ENCODE results near the gene FHOD3. TPM values are rescaled to one million over a fixed set of nuclear protein-coding genes. Genes with fewer than 3 reads are reported as not detected.

FHOD3 gene
- total and polyA plus RNA-seq, 4 donors: 0.57 to 1.3 (median 1.2) TPM; not detected in 1

- Histone ChIP-seq H3K27ac (ENCODE audit: low read depth in 1 of 2, low read length in 2 of 2) (no peak overlapping the region), H3K4me3 (ENCODE audit: low read depth in 1 of 3, low read length in 3 of 3) (no peak overlapping the region), H3K27me3 (ENCODE audit: control insufficient read depth in 4 of 4, insufficient read depth in 4 of 4, low read length in 3 of 4) (peaks cover 0 to 3% (median 1%) of the 10 kb centered on the region in 4 donors), H3K9ac (ENCODE audit: low read depth in 1 of 2, low read length in 2 of 2) (no peak overlapping the region), H3K9me3 (ENCODE audit: control insufficient read depth in 4 of 4, low read length in 3 of 4) (no peaks in the 10 kb centered on the region), H3K36me3 (ENCODE audit: control insufficient read depth in 4 of 4, insufficient read depth in 3 of 4, low read depth in 1 of 4, low read length in 3 of 4) (no peaks in the 10 kb centered on the region), H3K4me1 (ENCODE audit: control insufficient read depth in 4 of 4, insufficient read depth in 4 of 4, low read length in 3 of 4) (no peaks in the 10 kb centered on the region)
- no peak for TF ChIP-seq FOXA1 (IDR thresholded peaks at IDR 0.05)
- TF ChIP-seq JUND (IDR thresholded peaks at IDR 0.05): no peak
- no peak for TF ChIP-seq RAD21 (IDR thresholded peaks at IDR 0.05)
- no peak for TF ChIP-seq ZBTB33 (IDR thresholded peaks at IDR 0.05)
- no peak for TF ChIP-seq FOXA2 (IDR thresholded peaks at IDR 0.05)
- TF ChIP-seq RXRA (IDR thresholded peaks at IDR 0.05): no peak
- WGBS: 53% methylated on average over 6 of the region's 6 CpGs
- no peak for DNase-seq (ENCODE audit: low spot score)
These were observed 353.4 kb downstream of the FHOD3 start for GRCh38 chr18:36650906-36651305.

- Histone ChIP-seq H3K27ac (ENCODE audit: low read depth in 1 of 2, low read length in 2 of 2) (no peak overlapping the region), H3K27me3 (ENCODE audit: control insufficient read depth in 4 of 4, insufficient read depth in 4 of 4, low read length in 3 of 4) (peaks cover 0 to 3% (median 1%) of the 10 kb centered on the region in 4 donors), H3K9ac (ENCODE audit: low read depth in 1 of 2, low read length in 2 of 2) (no peak overlapping the region), H3K4me1 (ENCODE audit: control insufficient read depth in 4 of 4, insufficient read depth in 4 of 4, low read length in 3 of 4) (no peaks in the 10 kb centered on the region), H3K36me3 (ENCODE audit: control insufficient read depth in 4 of 4, insufficient read depth in 3 of 4, low read depth in 1 of 4, low read length in 3 of 4) (no peaks in the 10 kb centered on the region), H3K9me3 (ENCODE audit: control insufficient read depth in 4 of 4, low read length in 3 of 4) (no peaks in the 10 kb centered on the region), H3K4me3 (ENCODE audit: low read depth in 1 of 3, low read length in 3 of 3) (no peak overlapping the region)
- no peak for DNase-seq (ENCODE audit: low spot score)
- 83% methylated on average over 10 of the region's 10 CpGs for WGBS
- TF ChIP-seq NR2F2 (IDR thresholded peaks at IDR 0.05): no peak
- TF ChIP-seq HNF4G (IDR thresholded peaks at IDR 0.05): no peak
- TF ChIP-seq JUND (IDR thresholded peaks at IDR 0.05): no peak
- no peak for TF ChIP-seq CTCF (IDR thresholded peaks at IDR 0.05; ENCODE audit: low read depth, low read length, missing input control)
- TF ChIP-seq TAF1 (conservative IDR thresholded peaks at IDR 0.05): no peak
- TF ChIP-seq HNF4A (conservative IDR thresholded peaks at IDR 0.05): no peak
- no peak for TF ChIP-seq SP1 (IDR thresholded peaks at IDR 0.05)
- no peak for TF ChIP-seq GABPA (IDR thresholded peaks at IDR 0.05 in 1 of 2, conservative IDR thresholded peaks at IDR 0.05 in 1 of 2)
- no peak for TF ChIP-seq MAX (IDR thresholded peaks at IDR 0.05)
These were observed 355.0 kb downstream of the FHOD3 start for GRCh38 chr18:36652503-36652902.

- Histone ChIP-seq H3K4me3 (ENCODE audit: low read depth in 1 of 3, low read length in 3 of 3) (no peak overlapping the region), H3K9me3 (ENCODE audit: control insufficient read depth in 4 of 4, low read length in 3 of 4) (no peaks in the 10 kb centered on the region), H3K4me1 (ENCODE audit: control insufficient read depth in 4 of 4, insufficient read depth in 4 of 4, low read length in 3 of 4) (no peaks in the 10 kb centered on the region), H3K36me3 (ENCODE audit: control insufficient read depth in 4 of 4, insufficient read depth in 3 of 4, low read depth in 1 of 4, low read length in 3 of 4) (no peaks in the 10 kb centered on the region), H3K9ac (ENCODE audit: low read depth in 1 of 2, low read length in 2 of 2) (no peak overlapping the region), H3K27ac (ENCODE audit: low read depth in 1 of 2, low read length in 2 of 2) (no peak overlapping the region), H3K27me3 (ENCODE audit: control insufficient read depth in 4 of 4, insufficient read depth in 4 of 4, low read length in 3 of 4) (peaks cover 0 to 6% (median 2%) of the 10 kb centered on the region in 4 donors)
- TF ChIP-seq HNF4A (conservative IDR thresholded peaks at IDR 0.05): no peak
- no peak for TF ChIP-seq HNF4G (IDR thresholded peaks at IDR 0.05)
- TF ChIP-seq GABPA (IDR thresholded peaks at IDR 0.05 in 1 of 2, conservative IDR thresholded peaks at IDR 0.05 in 1 of 2): no peak
- TF ChIP-seq MAX (IDR thresholded peaks at IDR 0.05): no peak
- no peak for TF ChIP-seq TAF1 (conservative IDR thresholded peaks at IDR 0.05)
- TF ChIP-seq RXRA (IDR thresholded peaks at IDR 0.05): no peak
- no peak for TF ChIP-seq ZBTB33 (IDR thresholded peaks at IDR 0.05)
- no peak for TF ChIP-seq FOXA1 (IDR thresholded peaks at IDR 0.05)
- TF ChIP-seq, protein P1, sequence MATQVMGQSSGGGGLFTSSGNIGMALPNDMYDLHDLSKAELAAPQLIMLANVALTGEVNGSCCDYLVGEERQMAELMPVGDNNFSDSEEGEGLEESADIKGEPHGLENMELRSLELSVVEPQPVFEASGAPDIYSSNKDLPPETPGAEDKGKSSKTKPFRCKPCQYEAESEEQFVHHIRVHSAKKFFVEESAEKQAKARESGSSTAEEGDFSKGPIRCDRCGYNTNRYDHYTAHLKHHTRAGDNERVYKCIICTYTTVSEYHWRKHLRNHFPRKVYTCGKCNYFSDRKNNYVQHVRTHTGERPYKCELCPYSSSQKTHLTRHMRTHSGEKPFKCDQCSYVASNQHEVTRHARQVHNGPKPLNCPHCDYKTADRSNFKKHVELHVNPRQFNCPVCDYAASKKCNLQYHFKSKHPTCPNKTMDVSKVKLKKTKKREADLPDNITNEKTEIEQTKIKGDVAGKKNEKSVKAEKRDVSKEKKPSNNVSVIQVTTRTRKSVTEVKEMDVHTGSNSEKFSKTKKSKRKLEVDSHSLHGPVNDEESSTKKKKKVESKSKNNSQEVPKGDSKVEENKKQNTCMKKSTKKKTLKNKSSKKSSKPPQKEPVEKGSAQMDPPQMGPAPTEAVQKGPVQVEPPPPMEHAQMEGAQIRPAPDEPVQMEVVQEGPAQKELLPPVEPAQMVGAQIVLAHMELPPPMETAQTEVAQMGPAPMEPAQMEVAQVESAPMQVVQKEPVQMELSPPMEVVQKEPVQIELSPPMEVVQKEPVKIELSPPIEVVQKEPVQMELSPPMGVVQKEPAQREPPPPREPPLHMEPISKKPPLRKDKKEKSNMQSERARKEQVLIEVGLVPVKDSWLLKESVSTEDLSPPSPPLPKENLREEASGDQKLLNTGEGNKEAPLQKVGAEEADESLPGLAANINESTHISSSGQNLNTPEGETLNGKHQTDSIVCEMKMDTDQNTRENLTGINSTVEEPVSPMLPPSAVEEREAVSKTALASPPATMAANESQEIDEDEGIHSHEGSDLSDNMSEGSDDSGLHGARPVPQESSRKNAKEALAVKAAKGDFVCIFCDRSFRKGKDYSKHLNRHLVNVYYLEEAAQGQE (IDR thresholded peaks at IDR 0.05): no peak
- TF ChIP-seq NR2F2 (IDR thresholded peaks at IDR 0.05): no peak
- TF ChIP-seq SP1 (IDR thresholded peaks at IDR 0.05): no peak
- TF ChIP-seq RAD21 (IDR thresholded peaks at IDR 0.05): no peak
- TF ChIP-seq YY1 (IDR thresholded peaks at IDR 0.05): no peak
- TF ChIP-seq FOXA2 (IDR thresholded peaks at IDR 0.05): no peak
- 75% methylated on average over 8 of the region's 8 CpGs for WGBS
- DNase-seq (ENCODE audit: low spot score): no peak
These were observed 355.8 kb downstream of the FHOD3 start for GRCh38 chr18:36653141-36653869.
